GM18868 (cell line): Measurements from ENCODE around the gene BRF1.

ENCODE experiments used
- ATAC-seq: cut with Tn5 transposase; IDR thresholded peaks from one replicate; pipeline ENCODE4 v1.9.1; 2021; ENCODE audit warnings: mild to moderate bottlenecking, moderate library complexity; ENCODE audit not compliant: unreplicated experiment

The BRF1 gene

DNA sequence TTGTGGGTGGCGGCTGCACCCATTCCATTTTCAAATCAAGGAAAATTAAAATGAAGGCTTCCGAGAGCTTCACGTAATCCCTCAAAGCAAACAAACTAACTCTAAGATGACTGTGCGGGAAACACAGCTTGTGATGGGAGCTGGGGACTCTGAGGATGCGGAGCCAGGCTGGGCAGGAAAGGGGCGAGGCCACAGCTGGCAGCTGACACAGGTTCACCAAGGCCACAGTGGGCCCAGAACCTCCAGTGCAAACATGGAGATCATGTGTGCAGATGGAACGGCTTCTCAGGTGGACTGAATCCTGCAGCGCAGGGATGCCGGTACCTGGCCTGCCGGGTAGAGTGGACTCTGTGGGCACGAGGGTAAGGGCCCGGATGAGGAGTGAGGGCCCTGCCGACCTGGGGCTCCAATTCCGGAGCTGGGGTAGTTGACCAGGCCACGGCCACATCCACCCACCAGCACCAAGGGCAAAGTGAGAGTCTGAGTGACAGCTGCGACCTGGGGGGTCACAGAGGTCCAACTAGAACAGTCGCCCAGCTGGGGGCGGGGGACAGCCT lies 71.6 kb downstream of the BRF1 start:
- ATAC-seq, result no peak

- no peak for ATAC-seq
Measured at GRCh38 chr14:105228562-105228961, 72.2 kb downstream of the BRF1 start.

DNA sequence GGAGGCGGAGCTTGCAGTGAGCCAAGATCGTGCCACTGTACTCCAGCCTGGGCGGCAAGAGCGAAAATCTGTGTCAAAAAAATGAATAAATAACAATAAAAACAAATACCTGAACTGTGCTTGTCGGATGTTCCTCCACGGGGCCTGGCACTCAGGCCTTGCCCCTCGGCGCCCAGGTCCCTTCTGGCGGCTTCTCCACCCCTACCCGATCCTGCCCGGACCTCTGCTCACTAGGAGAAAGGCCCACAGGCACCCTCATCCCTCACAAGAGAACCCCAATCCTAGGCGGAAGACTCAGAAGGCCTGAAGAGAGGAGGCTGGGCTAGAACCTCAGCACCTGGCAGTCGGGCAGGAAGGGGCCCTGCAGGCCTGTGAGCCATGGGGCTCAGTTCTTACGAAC lies 73.5 kb downstream of the BRF1 start:
- ATAC-seq, result no peak

- ATAC-seq, result no peak
Measured at GRCh38 chr14:105226198-105226597, 74.6 kb downstream of the BRF1 start.

DNA sequence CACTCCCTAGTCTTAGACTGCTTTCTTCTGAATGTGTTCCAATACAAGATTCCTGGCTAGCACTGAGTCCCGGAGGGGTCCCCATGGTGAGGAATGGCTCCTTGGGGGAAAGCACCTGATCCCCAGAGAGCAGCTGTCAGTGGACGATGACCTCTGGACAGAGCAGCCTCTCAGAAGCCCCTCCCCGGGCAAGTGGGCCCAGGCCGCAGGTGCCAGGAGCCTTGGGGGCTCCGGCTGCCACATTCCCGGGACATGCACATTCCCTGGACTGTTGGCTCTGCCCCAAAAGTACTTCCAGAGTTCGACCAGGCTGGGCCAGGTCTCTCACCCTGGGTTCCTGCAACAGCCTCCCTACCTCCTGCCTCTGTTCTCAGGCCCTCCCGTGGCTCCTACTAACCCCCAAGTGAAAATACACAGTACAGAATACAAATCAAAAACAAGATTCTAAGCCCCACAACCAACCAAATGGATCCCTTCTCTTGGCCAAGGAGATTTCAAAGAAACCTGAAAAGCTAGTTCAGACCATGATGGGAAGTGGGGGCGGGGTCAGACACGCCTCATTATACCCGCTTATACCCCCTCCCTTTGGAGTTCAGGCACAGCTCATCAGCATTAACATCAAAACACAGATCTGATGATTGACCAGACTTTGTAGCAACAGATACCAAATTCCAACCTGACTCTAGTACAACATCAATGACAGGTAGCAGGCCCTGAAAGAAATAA lies 75.8 kb downstream of the BRF1 start:
- no peak for ATAC-seq

- ATAC-seq, result no peak
Measured at GRCh38 chr14:105223770-105224544, 76.8 kb downstream of the BRF1 start.

DNA sequence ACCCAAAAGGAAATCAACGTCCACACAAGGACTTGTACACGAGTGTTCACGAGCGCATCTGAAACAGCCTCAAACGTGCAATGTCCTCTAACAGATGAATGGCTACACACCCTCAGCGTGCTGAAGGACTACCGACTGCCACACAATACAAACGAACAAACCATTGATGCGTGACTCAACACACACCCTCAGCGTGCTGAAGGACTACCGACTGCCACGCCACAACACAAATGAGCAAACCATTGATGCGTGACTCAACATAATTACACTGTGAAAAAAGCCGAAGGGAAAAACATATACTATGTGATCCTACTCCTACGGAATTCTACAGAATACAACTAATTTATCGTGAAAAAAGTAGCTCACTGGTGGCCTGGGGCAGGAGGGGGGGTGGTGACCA lies 77.5 kb downstream of the BRF1 start:
- no peak for ATAC-seq

- no peak for ATAC-seq
Measured at GRCh38 chr14:105221598-105222178, 79.1 kb downstream of the BRF1 start.

DNA sequence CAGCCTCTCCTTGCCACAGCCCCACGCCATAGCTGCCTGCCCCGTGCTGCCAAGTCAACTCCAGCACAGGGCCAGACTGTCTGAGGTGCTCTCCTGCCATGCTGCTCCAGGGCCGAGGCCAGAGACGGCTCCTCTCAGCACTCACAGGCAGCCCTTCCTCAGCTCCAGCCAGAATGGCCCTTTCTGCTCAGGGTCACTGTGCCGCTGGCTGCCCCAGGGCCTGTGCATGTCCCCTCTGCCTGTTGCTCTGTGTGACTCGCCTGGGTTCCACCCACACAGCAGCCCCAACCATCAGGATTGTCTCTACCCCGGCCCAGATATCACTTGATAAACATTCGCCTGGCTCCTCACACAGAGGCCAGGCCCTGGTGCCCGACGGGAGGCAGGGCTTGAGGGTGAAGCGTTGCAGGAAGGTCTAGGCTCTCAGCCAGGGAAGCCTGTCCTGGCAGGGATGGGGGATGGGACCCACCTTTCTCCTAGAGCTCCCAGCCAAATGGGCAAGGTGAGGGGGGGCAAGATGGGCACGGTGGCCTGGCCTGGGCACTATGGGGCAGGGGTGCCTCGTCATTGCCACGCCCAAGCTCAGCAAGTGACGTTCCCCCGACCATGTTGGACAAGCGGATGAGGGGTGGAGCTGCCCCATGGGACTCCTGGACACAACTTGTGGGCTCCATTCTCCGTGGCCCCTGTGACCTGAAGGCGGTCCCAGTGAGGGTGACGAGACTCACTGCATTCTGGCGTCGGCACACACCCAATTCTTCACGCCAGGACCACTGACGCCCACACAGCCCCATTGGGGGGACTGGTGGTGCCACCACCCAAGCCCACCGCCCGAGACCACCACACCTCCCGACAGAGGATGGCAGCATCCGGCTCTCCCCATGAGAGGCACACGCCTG lies 79.9 kb downstream of the BRF1 start:
- ATAC-seq, result no peak

DNA sequence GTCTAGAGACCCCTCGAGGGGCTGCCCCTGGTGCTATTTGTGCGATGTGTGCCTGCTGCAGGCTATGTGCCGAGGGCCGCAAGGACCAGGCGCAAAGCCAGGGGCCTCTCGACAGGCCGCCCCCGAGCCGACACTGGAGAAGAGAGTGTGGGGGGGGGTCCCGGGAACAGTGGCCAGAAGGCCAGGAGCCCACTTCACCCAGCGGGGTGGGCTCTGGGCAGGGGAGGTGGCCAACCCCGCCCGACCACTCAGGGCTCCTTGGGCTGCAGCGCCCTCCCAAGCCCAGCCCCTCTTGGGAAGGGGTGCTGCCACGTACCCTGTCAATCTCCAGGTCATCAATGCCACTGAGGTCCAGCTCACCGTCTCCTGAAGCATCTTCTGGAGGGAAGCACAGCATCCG lies 81.0 kb downstream of the BRF1 start:
- no peak for ATAC-seq

- ATAC-seq, result no peak
Measured at GRCh38 chr14:105219043-105219612, 81.7 kb downstream of the BRF1 start.

GRCh38 chr14:105218611-105219010 lies 82.2 kb downstream of the BRF1 start:
- ATAC-seq, result no peak

- ATAC-seq, result no peak
Measured at GRCh38 chr14:105217774-105218173, 83.0 kb downstream of the BRF1 start.

DNA sequence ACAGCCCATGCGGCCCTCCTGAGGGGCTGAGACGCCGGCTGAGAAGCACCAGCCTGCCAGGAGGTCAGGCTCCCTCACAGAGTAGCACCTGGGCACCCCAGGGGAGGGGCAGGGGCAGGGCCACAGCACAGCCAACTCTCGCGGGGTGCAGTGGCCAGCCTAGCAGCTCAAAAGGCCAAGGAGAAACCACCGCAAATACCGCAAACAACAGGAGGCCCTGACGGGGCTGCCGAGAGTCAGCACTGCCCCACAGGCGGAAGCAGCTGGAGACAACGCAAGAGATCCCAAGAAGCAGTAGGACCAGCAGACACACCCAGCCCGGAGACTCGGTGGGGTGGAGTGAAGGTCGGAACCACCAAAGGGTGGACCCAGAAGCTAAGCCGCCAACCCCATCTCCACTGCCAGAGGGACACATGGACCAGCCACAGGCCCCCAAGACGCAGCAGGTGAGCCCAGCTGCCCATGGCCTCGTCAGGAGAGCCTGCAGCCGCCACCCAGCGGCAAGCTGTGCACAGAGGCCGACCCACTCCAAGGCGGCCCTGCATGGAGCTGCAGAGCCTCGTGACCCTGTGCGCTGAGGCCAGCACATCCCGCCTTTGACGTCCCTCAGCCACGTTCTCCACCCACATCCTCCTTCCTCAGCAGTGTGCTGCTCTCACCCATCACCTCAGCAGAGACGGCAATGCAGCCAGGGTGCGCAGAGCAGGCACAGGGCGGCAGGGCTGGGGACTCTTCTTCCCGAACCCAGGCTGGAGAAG lies 84.1 kb downstream of the BRF1 start:
- ATAC-seq, result no peak

DNA sequence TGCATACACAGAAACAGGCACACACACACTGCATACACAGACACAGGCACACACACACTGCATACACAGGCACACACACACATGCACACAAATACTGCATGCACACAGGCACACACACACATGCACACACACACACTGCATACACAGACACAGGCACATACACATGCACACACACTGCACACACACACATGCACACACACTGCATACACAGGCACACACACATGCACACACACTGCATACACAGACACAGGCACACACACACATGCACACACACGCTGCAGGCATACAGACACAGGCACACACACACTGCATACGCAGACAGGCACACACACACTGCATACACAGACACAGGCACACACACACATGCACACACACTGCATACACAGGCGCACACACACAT lies 85.2 kb downstream of the BRF1 start:
- ATAC-seq, result no peak

GRCh38 chr14:105214324-105214915 lies 86.4 kb downstream of the BRF1 start:
- ATAC-seq, result no peak

GRCh38 chr14:105213361-105213760 lies 87.4 kb downstream of the BRF1 start:
- no peak for ATAC-seq

DNA sequence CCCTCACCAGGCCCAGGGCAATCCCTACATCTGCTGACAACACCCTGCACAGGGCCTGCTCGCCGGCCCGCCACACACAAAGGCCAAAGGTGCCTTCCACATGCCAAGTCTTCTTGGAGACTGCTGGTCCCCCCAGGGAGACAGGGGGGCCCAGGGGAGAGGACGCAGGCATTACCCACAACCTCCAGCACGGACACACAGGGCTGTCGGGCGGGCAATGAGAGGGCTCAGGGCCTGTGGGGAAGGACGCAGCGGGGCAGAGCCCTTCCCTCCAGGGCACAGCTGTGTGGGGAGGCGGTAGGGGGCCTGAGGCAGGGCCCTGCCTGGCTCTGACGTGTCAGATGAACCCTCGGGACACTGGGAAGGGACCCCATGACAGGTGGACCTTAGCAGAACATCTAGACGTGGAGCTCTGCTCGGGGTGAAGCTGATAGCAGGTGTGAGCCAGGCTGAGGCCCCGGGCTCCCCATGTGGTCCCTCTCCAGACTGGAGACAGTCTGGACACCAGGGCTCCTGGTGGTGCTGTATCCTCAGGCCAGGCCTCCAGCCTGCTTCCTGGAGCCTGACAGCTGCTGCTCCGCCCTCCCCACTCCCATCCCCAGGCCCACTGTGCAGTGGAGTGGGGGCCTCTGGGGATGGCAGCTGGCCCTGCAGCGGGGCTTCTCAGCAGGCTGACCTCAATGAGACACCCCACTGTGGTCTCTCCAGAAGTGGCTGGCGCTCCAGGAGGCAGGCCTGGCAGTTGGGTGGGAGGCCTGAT lies 88.1 kb downstream of the BRF1 start:
- ATAC-seq, result no peak

DNA sequence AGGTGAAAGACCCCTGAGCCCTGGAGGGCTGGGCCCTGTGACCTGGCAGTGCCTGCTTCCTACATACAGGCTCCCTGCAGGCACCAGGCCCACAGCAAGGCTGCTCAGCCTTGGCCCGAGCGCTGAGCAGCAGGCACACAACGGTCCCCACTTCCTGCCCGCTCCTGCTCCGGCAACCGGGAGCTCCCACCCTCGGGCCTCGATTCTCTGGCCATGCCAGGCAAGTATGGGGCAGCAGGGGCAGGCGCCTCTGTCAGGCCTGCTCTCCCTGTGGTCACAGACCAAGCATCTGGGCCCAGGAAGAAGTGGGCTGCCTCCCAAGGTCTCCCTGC lies 89.1 kb downstream of the BRF1 start:
- ATAC-seq, result no peak
